ENCODE measurements around the gene PPFIBP1.
"Not testable (repeated sequence)": the region's sequence is repeated elsewhere in the genome, so short reads cannot be mapped to it uniquely, and the experiment has no call there.

Gene PPFIBP1

DNA sequence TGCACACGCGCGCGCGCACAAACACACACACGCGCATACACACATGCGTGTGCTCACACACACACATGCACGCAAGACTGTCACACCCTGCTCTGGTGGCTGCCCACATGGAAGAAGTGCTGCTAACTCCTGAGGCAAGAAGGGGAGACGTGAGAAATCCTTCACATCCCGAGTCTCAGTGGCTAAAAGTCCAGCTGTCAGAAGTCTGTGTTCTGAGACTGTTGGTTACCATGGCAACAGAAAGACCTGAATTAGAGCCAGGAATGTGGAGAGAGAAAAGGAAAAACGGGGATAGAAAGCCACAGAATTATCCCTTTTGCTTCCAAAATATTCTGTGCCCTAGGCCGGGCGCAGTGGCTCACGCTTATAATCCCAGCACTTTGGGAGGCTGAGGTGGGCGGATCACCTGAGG lies 71.2 kb downstream of the PPFIBP1 start:
- DNase-seq: no peak

DNA sequence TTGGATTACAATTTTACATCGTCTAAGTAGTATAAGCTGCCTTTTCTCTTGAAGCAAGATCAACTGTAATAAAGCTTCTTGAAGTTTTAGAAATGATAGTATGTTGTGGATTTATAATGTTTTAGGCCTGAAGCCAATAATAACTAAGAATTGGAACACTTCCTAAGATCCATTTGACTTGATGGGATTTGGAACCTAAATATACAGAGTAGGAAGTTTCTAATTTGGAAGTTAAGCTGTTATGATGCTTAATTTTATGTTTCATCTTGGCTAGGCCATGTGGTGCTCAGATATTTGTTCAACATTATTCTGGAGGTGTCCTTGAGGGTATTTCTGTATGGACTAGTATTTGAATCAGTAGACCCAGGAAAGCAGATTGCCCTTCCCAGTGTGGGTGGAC lies 74.9 kb downstream of the PPFIBP1 start:
- not testable (repeated sequence) for DNase-seq

DNA sequence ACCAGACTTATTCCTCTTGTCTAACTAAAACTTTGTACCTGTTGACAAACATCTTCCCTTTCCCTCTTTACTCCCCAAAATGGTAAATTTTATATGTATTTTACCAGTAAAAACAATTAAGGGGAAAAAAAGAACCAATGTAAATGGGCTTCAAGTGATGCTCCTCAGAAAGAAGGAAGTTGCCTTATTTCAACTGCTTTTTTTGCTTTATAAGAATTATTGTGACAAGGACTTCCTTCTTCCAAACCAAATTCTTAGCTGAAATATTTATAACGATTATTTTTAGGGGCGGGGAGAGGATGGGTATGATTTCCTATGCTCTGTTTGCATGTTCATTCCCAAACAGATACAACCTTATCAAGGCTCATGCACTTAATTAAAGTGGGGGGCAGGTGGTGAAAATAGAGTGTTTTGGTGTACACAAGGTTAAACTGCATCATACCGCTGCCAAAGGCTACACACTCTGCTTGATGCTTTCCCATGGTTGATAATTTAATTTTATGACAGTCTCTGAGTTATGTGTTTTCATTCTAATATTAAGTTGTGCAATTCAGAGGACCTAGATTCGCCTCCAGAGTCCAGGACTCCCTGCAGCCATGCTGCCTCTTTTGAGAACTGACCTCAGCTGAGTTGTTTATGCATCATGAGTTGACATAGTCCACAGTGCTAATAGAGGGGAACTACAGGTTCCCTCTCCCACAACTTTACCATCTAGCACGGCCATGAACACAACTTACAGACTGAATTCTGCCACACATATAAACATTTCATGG lies 77.2 kb downstream of the PPFIBP1 start:
- not testable (repeated sequence) for DNase-seq

DNA sequence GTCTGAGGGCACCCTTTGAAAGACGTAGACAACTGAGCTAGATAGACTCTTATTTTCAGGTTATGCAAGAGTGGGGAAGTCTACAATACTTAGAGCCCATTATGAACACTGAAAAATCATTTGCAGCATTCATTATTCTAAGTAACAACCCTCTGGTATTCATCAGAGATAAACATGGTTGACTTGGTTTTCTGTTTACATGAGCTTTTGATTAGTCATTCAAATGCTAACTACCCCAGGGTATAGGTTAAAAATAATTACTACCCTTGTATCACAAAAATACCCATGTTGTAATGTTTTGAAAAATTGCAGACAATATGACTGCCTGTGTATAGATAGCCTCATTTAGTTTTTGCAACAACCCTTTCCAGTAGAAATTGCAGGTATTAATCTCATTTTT lies 78.5 kb downstream of the PPFIBP1 start:
- no peak for DNase-seq

DNA sequence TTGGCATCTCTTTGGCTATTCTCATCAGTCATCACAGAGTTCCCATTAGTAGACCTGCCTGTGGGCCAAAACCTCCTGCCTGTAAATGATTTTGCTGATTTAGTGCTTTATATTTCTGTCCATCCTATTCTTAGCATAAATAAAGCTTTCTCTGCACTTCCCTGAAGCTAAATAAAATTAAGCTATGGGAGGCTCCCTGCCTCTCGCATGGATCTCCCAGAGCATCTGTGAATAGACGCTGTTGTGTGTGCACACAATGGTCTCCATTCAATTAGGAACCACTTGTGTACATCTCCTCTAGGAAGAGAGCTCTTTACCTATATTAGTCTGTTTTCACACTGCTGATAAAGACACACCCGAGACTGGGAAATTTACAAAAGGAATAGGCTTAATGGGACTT lies 80.4 kb downstream of the PPFIBP1 start:
- no peak for DNase-seq

DNA sequence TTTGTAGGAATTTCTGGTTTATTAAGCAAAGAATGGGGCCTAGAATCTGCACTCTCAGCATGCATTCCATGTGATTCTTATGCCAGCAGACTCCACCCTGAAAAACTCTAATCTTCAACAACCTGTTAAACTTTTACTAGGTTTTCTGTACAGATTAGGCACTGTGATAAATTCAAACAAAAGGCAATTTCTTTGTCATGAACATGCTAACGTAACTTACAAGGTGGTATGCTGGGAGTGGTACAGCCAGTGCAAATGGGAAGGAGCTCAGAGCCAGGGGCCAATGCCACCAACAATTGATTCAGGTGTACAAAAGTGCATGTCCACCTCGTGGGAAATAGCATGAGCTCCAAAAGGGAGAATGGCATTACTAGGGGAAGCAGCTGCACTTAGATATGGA lies 83.0 kb downstream of the PPFIBP1 start:
- no peak for DNase-seq

DNA sequence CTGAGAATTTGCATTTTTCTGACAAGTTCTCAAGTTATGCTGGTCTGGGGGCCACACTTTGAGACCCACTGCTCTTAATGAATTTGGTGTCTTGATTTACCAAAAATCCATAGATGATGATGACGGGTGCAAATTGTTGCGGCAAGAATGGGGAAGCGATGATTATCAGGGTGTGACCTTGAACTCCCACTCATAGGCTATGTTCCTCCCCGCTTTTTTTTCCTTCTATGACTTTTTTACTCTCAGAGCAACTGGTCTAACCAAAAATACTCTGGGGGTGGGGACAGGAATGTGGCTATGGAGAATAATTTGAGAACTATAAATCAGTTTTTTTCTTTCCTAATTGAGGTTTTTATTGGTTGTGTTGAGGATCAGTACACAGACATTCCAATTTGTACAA lies 83.6 kb downstream of the PPFIBP1 start:
- no peak for DNase-seq

DNA sequence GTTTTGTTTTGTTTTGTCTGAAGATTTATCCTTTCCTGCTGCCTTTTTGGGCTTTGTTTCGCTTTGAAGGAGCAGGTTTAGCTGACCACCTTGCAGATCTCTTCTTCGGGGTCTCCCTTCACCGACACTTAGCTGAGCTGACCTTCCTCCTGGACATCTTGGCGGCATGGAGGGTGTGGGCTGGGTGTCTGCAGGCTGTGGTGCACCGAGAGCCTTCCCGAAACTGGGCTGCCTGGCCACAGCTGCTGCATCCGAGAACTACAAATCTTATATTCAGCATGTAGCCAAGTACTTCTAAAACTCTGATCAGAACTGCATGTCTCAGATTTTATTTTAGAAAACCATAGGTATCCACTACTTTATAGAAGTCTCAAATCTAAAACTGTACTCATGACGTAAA lies 84.9 kb downstream of the PPFIBP1 start:
- DNase-seq: no peak

DNA sequence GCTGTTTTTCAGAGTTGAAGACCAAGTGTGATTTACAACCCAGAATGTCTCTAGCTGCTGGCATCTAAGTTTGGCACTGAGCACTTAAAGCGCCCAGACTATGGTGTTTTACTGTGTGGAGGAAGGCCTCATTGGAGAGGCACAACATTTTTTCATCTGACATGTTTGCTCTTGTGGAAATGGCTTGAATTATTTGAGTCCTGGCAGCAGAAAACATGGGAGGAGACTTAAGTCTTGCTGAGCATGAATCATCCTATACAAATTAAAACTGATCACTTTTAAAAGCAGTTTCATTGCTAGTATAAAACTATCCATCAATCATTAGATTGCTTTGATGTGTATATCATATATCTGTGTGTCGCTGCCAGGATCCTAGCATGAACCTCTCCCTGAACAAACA lies 86.4 kb downstream of the PPFIBP1 start:
- DNase-seq: no peak

DNA sequence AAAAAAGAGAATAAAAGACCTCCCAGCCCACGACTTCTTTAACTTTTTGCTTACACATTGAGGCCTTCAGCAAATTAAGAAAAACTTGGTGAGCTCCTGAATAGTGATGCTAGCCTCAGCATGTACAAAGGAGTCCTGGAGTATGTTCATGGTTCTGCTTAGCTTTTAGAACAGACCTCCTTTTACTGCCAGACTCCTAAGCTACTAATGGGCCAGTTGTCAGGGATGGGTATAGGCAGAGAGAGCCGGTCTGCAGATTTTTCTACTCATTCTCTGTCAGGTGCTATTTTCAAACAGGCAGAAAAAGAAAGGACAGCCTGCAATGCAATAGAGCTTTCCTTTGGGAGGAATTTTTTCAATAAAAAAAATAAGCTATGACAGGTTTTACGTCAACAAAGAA lies 90.4 kb downstream of the PPFIBP1 start:
- no peak for DNase-seq

DNA sequence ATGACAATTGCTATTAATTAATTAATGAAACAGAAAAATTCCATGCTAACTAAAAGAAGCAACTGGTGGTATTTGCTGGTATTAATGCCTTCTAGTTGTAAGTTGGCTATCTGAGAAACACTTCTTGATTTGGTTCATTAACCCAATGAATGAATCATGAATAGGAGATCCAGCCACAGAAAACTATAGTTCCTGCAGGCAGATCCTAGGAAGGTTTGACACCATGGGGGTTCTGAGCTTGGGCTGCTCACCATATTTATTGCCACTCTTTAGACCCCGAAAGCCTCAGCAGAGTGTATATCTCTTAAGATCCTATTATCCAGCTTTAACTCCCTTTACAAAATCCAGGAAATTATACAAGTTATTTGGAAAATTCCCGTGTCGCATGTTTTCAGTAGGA lies 90.9 kb downstream of the PPFIBP1 start:
- DNase-seq: no peak

DNA sequence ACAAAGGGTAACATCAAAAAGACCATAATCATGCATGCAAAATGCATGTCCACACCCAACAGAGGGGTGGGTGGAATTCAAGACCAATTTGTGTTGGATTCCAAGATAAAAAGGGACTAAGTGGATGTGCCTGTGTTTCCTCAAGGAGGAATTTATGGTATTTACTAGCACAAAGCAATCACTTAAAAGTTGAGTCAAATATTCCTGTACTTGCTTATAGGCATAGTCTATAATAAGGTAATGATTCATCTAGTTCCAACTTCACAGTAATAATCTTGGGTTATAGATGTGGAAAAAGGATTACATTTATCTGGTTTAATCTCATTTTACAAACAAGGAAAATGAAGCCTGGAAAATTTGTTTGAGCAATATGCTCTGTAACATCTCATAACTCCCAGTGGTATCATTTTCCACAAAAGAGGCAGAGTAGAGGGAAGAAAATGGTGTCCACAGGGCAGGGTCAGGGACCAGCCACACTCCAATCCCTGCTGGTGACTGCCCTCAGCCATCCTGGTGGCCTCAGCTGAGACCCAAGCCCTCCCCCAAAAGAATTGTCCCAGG lies 91.4 kb downstream of the PPFIBP1 start:
- DNase-seq: no peak

DNA sequence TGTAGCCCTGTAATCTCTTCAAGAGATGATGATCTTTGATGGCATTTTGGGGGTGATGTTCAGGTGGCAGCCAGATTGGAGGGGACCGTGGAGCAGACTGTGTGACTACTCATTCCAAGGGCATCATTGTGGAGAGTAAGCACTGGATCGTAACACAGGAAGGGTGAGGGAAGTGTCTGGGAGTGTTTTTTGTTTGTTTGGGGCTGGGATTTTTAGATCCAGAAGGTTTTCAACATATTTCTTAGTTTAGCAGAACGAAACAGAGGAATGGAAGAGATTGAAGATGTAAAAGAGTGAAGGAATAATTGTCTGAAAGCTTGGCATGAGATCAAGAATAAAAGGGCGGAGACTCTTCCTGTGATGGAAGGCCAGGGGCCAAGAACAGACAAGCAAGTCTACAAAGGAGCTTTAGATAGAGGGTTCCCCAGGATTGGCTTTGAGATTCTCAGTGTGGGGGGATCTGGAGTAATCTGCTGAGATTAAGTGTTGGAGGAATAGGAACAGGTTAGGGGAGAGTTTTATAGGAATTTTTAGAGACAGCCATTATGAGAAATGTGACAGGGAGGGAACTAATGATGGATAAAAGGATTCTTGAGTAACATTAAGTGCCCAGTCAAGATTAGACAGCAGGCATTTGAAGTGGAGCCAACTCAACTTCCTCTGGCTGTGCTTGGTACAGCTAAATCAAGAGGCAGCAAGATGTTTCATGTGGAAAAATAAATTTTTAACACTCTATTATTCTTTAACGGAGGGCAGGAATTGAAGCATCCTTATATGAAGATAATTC lies 92.5 kb downstream of the PPFIBP1 start:
- no peak for DNase-seq

DNA sequence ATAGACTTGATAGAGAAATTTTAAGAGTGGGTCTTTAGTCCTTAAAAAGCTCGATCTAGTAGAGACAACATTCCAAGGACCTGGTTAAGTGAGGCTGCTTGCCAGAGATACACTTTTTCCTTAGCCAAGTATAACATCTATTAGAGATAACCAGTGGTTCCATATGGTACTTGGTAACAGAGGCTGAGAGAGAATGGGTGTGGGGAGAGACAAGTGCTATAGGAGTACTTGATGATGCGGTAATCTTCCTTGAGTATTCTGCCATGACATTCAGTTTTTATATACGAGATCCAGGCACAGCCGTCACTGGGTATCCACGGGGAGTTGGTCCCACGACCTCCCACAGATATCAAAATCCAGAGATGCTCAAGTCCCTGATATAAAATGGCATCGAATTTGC lies 94.8 kb downstream of the PPFIBP1 start:
- no peak for DNase-seq

DNA sequence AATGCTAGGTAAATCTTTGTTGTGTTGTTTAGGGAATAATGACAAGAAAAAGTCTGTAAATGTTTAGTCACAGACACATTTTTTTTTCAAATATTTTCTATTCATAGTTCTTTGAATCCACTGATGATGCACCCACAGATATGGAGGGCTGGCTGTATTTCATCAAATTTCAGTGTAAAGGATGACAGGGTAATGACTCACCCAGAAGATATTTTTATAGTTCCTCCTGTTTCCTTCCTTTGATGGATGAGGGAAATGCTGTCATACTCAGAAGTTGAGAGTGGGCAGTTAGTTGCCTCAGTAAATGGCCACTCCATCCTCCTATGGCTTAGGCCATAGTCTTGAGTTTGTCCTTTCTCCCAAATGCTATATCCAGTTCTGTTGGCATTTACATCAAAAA lies 95.3 kb downstream of the PPFIBP1 start:
- DNase-seq: no peak

DNA sequence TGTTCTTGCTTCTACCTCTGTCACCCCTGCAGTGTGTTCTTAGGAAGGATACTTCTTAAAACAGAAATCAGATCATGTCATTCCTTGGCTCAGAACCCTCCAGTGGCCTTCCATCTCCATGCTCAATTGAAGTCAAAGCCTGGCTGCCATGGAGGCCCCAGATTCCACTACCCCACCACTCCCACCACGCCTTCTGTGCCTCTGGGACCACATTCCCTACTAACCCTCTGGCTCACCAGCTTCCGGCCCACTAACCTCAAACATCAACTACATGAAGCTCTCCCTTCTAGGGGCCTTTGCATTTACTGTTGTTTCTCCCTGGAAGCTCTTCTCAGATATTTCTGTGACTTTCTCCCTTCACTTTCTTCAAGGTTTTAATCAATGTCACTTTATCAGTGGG lies 96.1 kb downstream of the PPFIBP1 start:
- no peak for DNase-seq

DNA sequence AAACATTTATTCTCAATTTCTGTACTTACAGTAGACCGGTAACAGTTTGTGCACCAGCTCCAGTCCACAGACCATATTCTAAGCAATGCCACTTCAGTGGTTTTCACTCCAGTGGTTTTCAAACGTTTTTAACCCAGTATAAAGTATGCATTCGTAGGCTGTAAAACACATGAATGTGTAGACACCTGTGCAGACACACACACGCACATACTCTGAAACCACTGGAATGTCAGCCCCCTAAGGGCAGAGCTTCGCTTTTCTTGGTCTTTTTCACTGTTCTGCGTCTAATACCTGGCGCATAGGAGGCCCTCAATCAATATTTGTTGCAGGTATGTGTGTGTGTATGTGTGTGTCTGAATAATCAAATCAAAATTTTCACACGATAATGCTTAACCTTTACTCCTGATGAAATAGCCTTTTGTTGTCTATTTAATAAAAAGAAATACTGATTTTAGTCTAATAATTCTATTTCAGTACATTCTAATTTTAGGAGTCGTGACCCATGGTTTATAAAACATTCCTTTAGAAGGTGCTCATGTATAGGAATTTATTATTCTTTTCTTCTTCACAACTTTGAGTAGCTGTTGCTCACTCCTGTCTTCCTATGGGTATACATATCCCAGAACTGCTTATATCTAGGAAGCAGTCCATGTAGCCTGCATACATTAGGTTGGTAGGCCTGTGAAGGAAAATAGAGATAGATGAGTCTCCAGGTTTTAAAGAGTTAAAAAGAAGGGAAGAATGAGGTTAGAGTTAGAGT lies 98.6 kb downstream of the PPFIBP1 start:
- no peak for DNase-seq

DNA sequence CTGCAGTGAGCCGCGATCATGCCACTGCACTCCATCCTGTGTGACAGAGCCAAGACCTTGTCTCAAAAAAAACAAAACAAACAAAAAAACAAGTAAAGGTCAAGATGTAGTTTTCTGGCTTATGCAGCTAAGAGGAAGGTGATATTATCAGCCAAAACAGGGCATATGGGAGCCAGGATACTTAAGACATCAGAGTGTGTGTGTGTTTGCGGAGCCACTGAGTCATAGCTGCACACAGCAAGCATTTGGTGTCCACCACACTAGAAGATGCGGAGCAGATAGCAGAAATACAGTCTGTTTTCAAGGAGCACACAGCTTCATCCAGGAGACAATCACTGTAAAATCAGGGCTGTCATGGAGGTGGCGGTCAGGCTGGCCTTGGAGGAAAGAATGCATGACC lies 99.6 kb downstream of the PPFIBP1 start:
- no peak for DNase-seq

DNA sequence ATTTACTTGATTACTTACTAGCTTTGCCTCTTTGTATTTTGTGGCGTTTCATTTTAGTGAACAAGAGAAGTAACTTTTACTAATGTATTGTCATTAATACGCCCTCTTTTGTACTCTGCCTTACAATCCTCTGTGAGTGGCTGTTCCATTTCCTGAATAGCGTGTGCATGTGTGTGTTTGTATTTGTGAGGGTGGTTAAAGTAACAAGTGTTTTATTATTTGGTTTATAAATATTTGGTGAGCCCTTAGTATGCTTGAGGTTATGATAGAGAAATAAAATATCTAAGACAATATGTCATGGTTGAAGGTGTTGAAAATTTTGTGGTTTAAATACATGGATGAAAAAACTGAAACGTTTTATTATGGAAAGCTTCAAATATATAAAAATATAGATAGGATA lies 100.6 kb downstream of the PPFIBP1 start:
- DNase-seq: no peak

DNA sequence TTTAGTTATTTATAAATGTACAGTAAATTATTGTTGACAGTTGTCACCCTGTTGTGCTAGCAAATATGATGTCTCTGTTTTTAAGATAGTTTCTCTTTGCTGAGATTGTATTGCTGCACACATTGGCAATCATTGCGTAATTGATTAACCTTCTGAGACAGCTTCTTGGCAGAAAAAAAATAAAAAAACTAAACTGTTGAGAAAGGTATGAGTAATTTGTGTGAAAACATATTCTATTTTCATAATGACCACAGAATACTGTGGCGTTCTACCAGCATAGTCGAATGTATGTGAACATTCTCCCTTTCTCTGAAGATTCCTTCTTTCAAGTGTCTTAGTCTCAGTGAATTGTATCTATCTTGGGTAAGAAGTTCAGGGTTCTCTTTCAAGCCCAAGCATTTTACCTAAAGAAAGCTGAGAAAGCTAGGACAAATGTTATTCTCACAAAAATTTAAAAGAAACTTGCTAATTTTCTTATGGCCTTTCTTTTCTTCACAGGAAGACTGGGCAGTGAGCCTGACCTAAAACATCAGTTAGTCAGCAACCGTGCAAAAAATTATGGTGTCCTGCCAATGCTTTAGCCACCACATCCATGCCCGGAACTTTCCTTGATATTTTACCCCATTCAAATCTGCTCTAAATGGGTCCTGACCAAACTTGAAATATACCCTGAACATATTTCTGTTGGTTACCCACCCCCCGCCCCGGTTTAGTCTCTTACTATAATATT lies 103.3 kb downstream of the PPFIBP1 start:
- no peak for DNase-seq

DNA sequence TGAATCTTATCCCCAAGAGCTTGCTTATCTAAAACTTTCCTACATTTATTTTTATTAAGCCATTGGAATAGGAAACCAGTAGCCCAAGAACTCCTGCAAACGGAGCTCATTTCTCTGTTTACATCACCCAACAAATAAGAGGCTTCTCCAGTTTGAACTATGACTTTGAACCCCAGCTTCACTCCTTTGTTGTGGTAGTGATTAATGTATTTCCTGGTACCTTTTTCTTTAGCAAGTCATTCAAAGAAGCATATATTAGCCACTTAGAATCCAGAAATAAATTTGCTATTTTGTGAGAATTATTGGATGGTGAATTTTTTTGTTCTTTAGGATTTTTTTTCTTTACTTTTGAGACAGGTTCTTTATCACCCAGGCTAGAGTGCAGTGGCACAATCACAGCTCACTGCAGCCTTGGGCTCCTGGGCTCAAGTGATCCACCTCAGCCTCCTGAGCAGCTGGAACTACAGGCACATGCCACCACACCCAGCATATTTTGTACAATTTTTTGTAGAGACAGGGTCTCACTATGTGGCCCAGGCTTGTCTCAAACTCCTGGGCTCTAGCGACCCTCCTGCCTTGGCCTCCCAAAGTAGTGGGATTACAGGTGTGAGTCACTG lies 104.0 kb downstream of the PPFIBP1 start:
- not testable (repeated sequence) for DNase-seq

DNA sequence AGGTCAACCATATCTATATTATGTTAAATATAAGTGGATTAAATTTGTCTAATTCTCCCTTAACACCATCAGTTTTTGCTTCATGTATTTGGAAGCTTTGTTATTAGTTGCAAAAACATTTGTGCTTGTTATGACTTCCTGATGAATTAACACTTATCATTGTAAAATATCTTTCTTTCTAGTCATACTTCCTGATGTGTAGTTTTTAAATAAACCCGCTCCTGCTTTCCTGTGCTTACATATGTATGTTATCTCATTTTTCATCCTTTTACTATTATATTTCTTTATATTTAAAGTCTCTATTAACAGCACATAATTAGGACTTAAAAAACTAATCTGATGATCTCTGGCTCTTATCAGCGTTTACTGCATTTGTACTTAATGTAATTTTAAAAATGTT lies 106.2 kb downstream of the PPFIBP1 start:
- not testable (repeated sequence) for DNase-seq

All from effector CD4-positive, alpha-beta T cell (primary cell).